Measurements from ENCODE around the gene LNPK.
A peak's percentile ranks its signal among the peaks of the same experiment; 100 is the strongest.

Gene LNPK, protein sequence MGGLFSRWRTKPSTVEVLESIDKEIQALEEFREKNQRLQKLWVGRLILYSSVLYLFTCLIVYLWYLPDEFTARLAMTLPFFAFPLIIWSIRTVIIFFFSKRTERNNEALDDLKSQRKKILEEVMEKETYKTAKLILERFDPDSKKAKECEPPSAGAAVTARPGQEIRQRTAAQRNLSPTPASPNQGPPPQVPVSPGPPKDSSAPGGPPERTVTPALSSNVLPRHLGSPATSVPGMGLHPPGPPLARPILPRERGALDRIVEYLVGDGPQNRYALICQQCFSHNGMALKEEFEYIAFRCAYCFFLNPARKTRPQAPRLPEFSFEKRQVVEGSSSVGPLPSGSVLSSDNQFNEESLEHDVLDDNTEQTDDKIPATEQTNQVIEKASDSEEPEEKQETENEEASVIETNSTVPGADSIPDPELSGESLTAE

DNA sequence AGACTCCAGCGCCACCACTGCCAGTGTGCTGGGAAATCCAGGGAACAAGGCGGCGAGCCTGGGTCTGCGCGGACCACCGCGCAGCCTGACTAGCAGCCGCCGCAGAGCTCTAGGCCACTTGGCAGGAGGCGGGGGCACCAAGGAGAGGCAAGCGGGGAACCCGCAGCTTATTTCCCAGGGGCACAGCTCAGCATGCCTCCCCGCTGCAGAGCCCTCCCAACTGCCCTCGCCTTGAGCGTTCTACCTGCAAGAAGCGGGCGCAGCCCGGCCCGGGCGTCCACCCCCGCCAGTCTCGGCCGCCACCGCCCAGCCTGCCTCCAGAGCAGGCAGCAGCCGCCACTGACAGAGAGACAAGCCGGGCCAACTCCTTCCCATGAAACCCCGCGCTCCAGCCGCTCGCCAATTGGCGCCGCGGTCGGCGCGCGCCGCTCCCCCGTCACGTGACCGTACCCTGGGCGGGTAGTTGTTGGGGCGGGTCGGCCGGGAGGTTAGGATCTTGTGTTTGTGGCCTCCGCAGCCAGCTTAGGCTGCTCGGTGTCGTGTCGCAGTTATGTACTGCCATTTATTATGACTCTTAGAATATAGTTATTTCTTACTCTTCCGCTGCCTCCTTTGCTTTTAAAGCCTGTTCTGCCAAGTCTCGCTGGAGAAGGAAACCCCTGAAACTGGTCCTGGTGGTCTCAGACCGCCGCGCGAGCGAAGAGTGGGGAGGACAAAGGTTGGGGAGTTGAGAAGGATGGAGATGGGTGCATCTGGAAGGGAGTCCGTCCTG lies at the start of gene LNPK:
Gene LNPK, minus strand, starts transcription at position 352 of the 772 bp plus-strand sequence. CDS start 6,683 bp downstream, outside the sequence.
- peak within 1 kb of the TSS; percentile 81 for H3K4me3 Mint-ChIP-seq
- intact Hi-C loops (cut with micrococcal nuclease): loop anchor here (10.0 kb wide), 1 partner anchor 93 kb away; the partner anchor contains the start of genes HOXD12 and HOXD13
- no peaks in the 10 kb centered on the region for H3K9me3 Mint-ChIP-seq
- H3K27ac Mint-ChIP-seq: peak within 1 kb of the TSS; percentile 88
- H3K27me3 Mint-ChIP-seq: peaks cover 15% of the 10 kb centered on the region
- peaks cover 24% of the 10 kb centered on the region for H3K4me1 Mint-ChIP-seq (ENCODE audit: low read depth)
- H3K36me3 Mint-ChIP-seq (ENCODE audit: low read depth): peaks cover 14% of the 10 kb centered on the region

DNA sequence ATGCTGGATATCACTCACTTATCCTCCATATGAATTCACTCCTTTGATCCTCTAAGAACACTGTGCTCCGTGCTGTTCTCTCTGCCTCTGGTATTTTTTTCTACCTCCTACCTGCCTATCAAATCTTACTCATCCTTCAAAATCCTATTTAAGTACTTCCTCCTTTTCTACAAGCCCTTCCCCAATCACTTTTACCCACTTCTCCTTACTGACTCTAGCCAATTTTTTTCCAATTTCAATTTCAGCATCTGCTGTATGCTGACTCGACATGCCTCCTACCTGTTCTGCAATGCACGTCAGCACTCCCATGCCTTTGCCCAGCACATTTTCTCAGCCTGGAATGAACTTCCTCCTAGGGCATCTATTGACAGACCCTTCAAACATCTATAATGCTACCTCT lies 37.3 kb upstream of the LNPK start:
- Mint-ChIP-seq H3K27me3 (peaks cover 20% of the 10 kb centered on the region), H3K27ac (no peak overlapping the region), H3K9me3 (no peaks in the 10 kb centered on the region), H3K4me1 (ENCODE audit: low read depth) (peaks cover 7% of the 10 kb centered on the region), H3K4me3 (no peak overlapping the region), H3K36me3 (ENCODE audit: low read depth) (no peaks in the 10 kb centered on the region)
- intact Hi-C loops (cut with micrococcal nuclease): no loop called here

DNA sequence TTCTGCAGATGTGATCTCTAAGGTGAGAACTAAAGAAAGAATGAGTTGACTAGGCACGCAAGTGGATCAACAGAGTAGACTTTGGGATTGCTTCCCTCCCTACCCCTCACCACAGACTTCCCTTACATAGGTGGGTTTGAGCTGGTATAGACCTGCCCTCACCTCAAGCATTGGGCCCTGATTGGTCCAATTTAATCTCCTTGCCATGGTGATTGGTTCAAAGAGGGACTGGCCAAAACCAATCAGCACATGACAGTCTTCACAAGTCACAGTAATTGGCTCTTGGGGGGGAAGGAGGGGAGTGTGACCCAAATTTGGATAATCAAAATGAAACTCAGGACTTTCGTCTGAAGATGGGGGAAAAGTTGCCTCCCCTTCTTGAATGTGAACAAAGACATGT lies 36.6 kb upstream of the LNPK start:
- H3K27me3 Mint-ChIP-seq: peaks cover 20% of the 10 kb centered on the region

DNA sequence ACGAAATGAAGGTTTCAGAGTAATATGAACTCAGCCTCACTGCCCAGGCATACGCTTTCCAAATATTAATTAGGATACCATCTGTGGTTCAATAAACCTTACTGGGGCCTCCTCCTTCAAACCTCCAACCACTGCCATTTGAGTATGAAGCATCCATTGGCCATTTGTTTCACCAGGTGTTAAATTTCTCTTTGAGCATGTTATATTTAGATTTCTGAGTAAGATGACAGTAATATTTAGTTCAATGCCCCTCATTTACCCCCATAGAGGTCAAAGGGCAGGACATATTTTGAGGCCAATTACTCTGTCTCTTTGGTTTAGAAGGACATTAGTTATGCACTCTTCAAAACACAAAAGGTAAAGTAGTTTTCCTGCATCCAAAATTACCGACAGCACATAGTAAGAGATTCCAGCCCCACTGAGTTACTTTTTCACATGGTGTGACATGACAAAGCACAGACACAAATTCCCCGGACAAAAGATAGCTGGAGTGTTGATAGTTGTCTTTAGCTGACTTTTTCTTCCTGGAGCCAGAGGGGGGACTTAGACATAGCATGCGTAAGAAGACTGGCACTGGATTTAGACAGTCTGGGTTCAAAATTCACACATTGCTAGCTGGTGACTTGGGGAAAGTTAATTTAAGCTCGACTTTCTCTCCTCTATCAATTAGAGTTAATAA lies 33.1 kb upstream of the LNPK start:
- Mint-ChIP-seq H3K27me3 (peaks cover 10% of the 10 kb centered on the region), H3K36me3 (ENCODE audit: low read depth) (no peaks in the 10 kb centered on the region), H3K4me3 (no peak overlapping the region), H3K9me3 (no peaks in the 10 kb centered on the region), H3K4me1 (ENCODE audit: low read depth) (peaks cover 7% of the 10 kb centered on the region), H3K27ac (no peak overlapping the region)
- intact Hi-C loops (cut with micrococcal nuclease): no loop called here

More for the DNA sequence above, 36.6 kb upstream of the LNPK start:
- no peaks in the 10 kb centered on the region for H3K36me3 Mint-ChIP-seq (ENCODE audit: low read depth)
- H3K4me3 Mint-ChIP-seq: no peak overlapping the region
- H3K27ac Mint-ChIP-seq: no peak overlapping the region
- peaks cover 7% of the 10 kb centered on the region for H3K4me1 Mint-ChIP-seq (ENCODE audit: low read depth)
- H3K9me3 Mint-ChIP-seq: no peaks in the 10 kb centered on the region
- intact Hi-C loops (cut with micrococcal nuclease): no loop called here

DNA sequence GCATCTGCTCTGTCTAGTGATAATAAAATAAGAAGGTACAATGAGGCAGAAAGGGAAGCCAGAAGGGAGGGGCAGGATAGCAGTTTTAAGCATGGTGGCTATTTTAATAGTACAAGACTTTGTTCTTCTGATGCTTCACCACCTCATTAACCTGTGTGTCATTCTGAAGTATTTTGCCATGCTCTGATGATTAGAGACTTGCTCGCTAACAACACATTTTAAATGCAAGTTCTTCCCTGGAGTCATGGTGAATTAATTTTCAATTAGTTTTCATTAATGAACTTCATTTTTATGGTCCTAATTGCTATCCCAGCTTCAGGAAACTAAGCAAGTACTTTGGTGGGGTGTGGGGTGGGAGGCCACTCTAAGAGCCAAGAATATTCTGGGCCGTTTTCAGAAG lies 25.7 kb upstream of the LNPK start:
- H3K9me3 Mint-ChIP-seq: no peaks in the 10 kb centered on the region
- no peaks in the 10 kb centered on the region for H3K4me1 Mint-ChIP-seq (ENCODE audit: low read depth)
- intact Hi-C loops (cut with micrococcal nuclease): no loop called here
- peaks cover 18% of the 10 kb centered on the region for H3K27me3 Mint-ChIP-seq
- no peaks in the 10 kb centered on the region for H3K36me3 Mint-ChIP-seq (ENCODE audit: low read depth)
- H3K4me3 Mint-ChIP-seq: no peak overlapping the region
- no peak overlapping the region for H3K27ac Mint-ChIP-seq

DNA sequence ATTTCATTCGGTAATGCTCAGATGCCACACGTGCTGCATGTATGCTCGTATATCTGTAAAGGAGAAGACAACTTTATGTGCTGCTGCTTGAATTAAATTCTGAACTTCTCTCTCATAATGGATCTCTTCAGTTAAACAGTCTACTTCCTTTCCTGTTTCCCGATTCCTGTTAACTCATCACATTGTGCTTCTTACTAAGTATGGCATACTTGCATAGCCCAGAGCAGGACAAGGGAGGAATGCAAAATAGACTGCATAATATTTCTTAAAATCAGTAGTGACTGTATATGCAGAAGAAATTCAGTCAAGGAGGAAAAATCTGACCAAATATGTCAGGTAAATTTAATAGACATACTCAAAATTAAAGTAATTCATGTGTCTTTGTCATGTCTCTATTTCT lies 23.9 kb upstream of the LNPK start:
- H3K27ac Mint-ChIP-seq: no peak overlapping the region

DNA sequence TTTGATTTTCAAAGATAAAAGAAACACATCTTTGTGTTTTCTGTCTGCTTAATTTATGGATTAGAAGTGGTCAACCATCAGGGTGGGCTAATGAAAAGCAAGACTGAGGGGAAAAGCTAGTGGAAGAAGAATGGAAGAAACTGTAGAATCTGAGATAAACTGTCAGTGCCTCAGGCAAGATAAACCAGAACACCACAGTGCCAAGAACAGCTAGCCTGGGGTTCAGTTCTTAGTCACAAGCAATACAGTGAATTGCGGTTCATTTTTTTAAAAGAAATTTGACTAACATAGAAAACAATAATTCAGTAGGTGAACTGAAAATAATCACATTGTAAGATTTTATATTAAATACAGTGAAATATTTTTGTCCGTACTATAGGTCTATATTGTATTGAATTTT lies 22.0 kb upstream of the LNPK start:
- Mint-ChIP-seq H3K27ac (no peak overlapping the region), H3K4me1 (ENCODE audit: low read depth) (no peaks in the 10 kb centered on the region), H3K27me3 (peaks cover 23% of the 10 kb centered on the region), H3K9me3 (peaks cover 6% of the 10 kb centered on the region), H3K36me3 (ENCODE audit: low read depth) (no peaks in the 10 kb centered on the region), H3K4me3 (no peak overlapping the region)
- intact Hi-C loops (cut with micrococcal nuclease): no loop called here

More for the DNA sequence above, 23.9 kb upstream of the LNPK start:
- Mint-ChIP-seq H3K9me3 (no peaks in the 10 kb centered on the region), H3K4me1 (ENCODE audit: low read depth) (no peaks in the 10 kb centered on the region), H3K4me3 (no peak overlapping the region), H3K27me3 (peaks cover 21% of the 10 kb centered on the region), H3K36me3 (ENCODE audit: low read depth) (no peaks in the 10 kb centered on the region)
- intact Hi-C loops (cut with micrococcal nuclease): no loop called here

DNA sequence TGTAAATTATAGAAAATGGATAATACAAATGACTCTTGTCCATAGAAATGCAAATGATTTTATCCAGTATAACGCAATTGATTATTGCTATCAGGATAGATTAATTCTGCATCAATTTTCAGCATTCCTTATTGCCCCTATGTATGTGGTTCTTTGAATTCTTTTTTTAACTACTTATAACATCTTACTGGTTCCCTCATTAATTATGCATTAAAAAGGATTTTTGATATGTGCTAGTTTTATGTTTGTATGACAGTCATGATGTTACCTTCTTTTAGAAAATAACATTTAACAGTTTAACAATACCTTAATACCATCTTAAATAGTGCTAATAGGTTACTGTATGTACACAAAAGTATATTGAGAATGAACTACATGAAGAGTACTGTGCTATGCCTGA lies 20.0 kb upstream of the LNPK start:
- Mint-ChIP-seq H3K27ac (no peak overlapping the region), H3K4me1 (ENCODE audit: low read depth) (no peaks in the 10 kb centered on the region), H3K9me3 (peaks cover 6% of the 10 kb centered on the region), H3K4me3 (no peak overlapping the region), H3K27me3 (peaks cover 16% of the 10 kb centered on the region), H3K36me3 (ENCODE audit: low read depth) (no peaks in the 10 kb centered on the region)
- intact Hi-C loops (cut with micrococcal nuclease): no loop called here

DNA sequence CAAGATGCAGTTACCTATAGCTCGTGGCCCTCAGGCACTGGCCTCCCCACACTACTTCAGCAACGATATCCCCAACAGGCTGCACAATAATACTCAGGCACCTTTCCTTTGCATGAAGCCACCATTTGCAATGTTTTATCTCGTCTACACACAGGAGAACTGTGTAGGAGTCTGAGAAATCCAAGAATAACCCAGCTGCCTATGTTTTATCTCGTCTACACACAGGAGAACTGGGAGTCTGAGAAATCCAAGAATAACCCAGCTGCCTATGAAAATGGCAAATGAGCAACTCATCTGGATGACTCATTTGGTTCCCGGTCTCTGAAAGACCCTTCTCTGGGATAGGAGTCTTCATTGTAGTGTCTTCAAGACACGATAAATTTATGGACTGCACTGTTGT lies 18.3 kb upstream of the LNPK start:
- Mint-ChIP-seq H3K4me3 (no peak overlapping the region), H3K27ac (no peak overlapping the region), H3K36me3 (ENCODE audit: low read depth) (no peaks in the 10 kb centered on the region), H3K27me3 (peaks cover 15% of the 10 kb centered on the region), H3K4me1 (ENCODE audit: low read depth) (no peaks in the 10 kb centered on the region), H3K9me3 (peaks cover 6% of the 10 kb centered on the region)
- intact Hi-C loops (cut with micrococcal nuclease): no loop called here

DNA sequence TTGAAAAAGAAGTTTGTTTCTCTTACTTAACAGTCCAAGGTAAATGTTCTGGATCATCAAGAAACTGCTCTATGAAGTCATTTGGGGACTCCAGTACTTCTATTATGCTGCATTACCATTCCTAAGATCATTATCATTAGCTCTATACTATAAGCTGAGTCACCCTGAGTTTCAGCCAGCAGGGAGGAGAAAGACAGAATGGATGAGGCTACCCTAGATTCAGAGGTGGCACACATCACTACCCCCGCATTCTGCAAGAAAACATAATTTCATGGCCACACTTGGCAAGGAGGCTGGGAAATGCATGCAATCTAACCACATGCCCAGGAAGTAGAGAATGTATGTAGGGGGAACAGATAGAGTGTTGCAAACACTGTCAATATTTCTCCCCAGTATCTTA lies 16.6 kb upstream of the LNPK start:
- no peak overlapping the region for H3K27ac Mint-ChIP-seq

DNA sequence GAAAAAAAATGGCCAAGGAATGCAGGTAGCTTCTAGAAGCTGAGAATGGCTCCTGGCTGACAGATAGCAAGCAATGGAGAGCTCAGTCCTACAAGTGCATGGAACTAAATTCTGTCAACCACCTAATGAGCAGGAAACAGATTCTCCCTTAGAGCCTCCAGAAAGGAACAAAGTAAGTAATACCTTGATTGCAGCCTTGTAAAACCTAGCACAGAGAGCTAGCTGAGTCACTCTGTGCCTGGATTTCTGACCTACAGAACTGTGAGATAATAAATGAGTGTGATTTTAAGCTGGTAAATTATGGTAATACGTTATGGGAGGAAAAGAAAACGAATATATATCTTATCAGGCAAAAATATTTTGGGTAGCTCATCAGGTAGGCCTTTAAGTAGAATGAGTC lies 7.4 kb upstream of the LNPK start:
- no peak overlapping the region for H3K27ac Mint-ChIP-seq
- no peak overlapping the region for H3K4me3 Mint-ChIP-seq
- H3K4me1 Mint-ChIP-seq (ENCODE audit: low read depth): no peaks in the 10 kb centered on the region

More for the DNA sequence above, 16.6 kb upstream of the LNPK start:
- Mint-ChIP-seq H3K27me3 (peaks cover 15% of the 10 kb centered on the region), H3K9me3 (peaks cover 6% of the 10 kb centered on the region), H3K4me1 (ENCODE audit: low read depth) (no peaks in the 10 kb centered on the region), H3K4me3 (no peak overlapping the region), H3K36me3 (ENCODE audit: low read depth) (no peaks in the 10 kb centered on the region)
- intact Hi-C loops (cut with micrococcal nuclease): no loop called here

DNA sequence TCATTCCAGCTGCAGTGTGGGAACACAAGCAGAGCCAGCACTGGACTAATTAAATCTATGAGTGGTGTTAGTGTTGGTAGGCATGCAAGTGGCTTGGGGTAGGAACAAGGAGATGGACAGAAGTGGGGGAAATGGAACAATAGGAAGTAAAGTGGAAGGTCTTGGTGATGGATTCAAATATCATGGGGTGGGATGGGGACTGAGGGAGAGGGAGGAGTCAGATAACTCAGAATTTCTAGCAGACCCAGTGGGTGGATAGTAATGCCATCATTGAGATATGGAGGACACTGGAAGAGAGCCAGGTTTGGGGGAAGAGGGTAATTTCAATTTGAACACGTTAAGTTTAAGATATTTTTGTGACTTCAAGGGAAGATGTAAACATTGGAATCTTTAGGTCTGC lies 2.9 kb upstream of the LNPK start:
- intact Hi-C loops (cut with micrococcal nuclease): loop anchor here (10.0 kb wide), 1 partner anchor 90 kb away; the partner anchor contains the start of genes HOXD12 and HOXD13
- Mint-ChIP-seq H3K27me3 (peaks cover 15% of the 10 kb centered on the region), H3K36me3 (ENCODE audit: low read depth) (peaks cover 14% of the 10 kb centered on the region), H3K4me1 (ENCODE audit: low read depth) (peaks cover 16% of the 10 kb centered on the region), H3K4me3 (no peak overlapping the region), H3K9me3 (no peaks in the 10 kb centered on the region), H3K27ac (no peak overlapping the region)

More for the DNA sequence above, 7.4 kb upstream of the LNPK start:
- peaks cover 21% of the 10 kb centered on the region for H3K27me3 Mint-ChIP-seq
- H3K36me3 Mint-ChIP-seq (ENCODE audit: low read depth): no peaks in the 10 kb centered on the region
- H3K9me3 Mint-ChIP-seq: no peaks in the 10 kb centered on the region
- intact Hi-C loops (cut with micrococcal nuclease): loop anchor here (10.0 kb wide), 1 partner anchor 85 kb away; the partner anchor contains the start of genes HOXD12 and HOXD13

DNA sequence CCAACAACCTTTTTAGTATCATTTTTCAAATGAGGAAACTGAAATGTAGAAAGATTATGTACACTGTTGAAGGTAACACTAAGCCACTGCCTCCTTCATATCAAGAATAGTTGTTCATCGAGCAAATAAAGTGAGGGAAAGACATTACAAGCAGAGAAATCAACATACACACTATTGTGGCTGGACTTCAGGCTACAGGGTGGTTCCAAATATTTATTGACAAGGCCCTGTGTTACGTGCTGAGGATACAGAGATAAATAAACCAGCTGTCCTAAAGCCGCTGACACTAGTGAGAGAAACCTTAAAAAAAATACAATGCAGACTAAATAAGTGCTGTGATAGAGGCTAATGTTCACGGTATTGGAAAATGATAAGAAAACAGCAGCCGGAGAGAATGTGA lies 1.9 kb upstream of the LNPK start:
- Mint-ChIP-seq H3K4me3 (no peak overlapping the region), H3K4me1 (ENCODE audit: low read depth) (peaks cover 23% of the 10 kb centered on the region), H3K27me3 (peaks cover 15% of the 10 kb centered on the region), H3K27ac (no peak overlapping the region), H3K36me3 (ENCODE audit: low read depth) (peaks cover 14% of the 10 kb centered on the region), H3K9me3 (no peaks in the 10 kb centered on the region)
- intact Hi-C loops (cut with micrococcal nuclease): loop anchor here (10.0 kb wide), 1 partner anchor 91 kb away; the partner anchor contains the start of genes HOXD12 and HOXD13

Data from dendritic cell treated with granulocyte-macrophage colony-stimulating factor and Interleukin-4, amounts not matched to agents 40 ng/mL and 50 ng/mL, for 4 days (primary cell).